HG02840 (cell line): ENCODE measurements around the gene SLC25A10.

Source experiments
- ATAC-seq: cut with Tn5 transposase; IDR thresholded peaks from one replicate; pipeline ENCODE4 v1.9.1; 2021; ENCODE audit warnings: mild to moderate bottlenecking, moderate library complexity, moderate number of reproducible peaks; ENCODE audit not compliant: unreplicated experiment, low FRiP score

SLC25A10 gene

DNA sequence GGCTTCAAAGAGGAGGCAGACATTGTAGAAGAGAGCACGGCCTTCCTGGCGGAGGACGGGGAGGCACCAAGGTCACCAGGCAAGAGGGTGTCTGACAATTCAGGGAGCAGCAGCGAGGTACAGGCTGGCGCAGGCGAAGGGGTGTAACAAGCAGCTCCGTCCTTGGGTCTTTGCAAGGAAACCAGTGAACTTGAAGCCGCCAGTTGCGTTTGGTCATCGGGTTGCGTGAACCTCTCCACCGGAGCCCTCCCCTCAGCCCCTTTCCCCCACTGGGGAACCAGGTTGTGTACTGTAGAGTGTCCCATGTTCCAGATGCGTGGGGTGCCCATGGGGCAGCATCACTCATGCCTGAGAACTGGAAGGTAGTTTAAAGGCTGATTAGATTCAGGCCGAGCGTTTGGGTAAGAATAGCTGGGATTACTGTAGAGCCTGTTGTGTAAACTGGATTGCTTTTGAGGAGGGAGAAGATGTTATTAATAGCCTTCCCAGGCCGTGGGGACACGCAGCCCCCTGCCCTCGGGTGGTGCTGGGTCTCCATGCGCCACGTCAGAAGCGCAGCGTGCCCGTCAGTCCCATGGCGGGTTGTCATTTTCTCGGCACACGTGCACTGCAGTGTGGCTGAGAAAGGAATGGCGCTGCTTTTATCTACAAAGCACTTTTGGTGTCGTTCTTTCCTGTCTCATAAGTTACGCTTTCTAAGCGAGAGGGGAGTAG lies 6.4 kb upstream of the SLC25A10 start:
- ATAC-seq = no peak

DNA sequence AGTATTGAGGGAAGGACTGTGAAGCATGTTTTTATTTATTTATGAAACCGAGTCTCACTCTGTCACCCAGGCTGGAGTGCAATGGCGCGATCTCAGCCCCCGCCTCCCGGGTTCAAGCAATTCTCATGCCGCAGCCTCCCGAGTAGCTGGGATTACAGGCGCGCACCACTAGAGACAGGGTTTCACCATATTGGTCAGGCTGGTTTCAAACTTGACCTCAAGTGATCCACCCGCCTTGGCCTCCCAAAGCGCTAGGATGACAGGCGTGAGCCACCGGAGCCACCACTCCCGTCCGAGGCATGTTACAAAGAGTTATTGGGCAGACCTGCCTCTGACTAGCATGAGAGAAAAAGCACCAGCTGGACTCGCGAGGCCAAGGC lies 5.9 kb upstream of the SLC25A10 start:
- no peak for ATAC-seq

DNA sequence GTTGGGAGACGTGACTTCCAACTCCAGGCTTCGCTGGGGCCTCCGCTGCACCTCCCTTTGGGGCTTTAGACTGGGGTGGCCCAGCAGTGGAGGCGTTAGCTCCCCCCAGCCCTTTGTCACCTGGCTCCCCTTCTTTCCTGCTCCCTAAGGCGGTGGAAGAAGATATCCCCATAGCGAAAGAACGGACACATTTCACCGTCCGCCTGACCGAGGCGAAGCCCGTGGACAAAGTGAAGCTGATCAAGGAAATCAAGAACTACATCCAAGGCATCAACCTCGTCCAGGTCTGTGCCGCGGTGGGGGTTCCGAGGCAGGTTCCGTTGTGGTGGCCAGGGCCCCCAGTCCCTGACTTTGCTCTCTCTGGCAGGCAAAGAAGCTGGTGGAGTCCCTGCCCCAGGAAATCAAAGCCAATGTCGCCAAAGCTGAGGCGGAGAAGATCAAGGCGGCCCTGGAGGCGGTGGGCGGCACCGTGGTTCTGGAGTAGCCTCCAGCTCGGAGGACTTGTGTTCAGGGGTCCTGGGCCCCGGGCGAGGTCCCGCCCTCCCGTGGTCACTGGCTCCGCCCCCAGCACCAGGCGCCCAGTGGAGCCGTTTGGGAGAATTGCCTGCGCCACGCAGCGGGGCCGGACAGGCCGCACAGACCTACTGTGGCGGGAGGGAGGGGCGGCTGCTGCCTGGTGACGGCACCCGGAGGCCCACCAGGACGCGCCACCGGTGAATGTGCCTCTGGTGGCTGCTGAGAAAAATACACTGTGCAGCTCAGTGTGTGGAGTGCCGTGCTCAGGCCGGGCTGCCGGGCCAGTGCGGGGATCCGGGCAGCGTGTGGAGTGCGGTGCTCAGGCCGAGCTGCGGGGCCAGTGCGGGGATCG lies 5.1 kb upstream of the SLC25A10 start:
- ATAC-seq = no peak

DNA sequence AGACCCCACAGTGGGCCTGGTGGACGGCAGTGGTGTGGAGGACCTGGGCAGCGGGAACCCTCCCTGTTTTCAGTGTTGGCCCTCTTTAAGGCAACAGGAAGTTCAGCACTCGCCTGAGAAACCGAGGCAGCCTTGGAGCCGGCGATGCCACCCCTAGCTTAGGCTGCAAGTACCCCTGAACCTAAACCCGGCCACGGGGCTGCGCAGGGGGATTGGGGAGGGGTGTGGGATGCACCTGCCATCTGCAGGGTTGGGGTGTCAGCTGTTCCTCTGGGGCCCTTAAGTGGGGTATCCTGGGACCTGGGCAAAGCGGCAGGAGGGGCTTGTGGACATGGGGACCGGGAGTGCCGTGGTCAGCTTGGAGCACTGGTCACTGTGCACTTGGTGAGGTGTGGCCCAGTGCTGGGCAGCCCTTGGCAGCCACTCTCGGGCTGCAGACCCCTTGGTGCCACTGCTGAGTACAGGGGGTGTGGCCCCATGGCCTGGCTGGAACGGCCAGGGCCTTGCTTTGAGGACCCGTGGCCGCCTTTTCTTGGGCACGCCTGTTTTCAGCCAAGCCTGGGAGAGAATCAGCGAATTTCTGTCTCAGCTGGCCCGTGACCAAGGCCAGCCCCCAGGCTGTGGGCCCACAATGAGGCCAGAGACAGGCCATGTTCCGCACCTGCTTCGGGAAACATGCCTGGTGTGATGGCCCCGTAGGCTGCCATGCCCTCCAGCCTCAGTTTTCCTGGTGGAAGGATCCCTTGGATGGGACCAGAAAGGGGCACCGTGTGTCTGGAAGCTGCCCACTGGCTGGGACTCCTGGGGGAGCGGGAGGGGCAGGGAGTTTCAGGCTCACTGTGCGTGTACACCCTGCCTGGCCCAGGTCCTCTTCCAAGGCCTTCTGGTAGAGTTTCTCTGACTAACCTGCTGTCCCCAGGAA lies 4.1 kb upstream of the SLC25A10 start:
- no peak for ATAC-seq

DNA sequence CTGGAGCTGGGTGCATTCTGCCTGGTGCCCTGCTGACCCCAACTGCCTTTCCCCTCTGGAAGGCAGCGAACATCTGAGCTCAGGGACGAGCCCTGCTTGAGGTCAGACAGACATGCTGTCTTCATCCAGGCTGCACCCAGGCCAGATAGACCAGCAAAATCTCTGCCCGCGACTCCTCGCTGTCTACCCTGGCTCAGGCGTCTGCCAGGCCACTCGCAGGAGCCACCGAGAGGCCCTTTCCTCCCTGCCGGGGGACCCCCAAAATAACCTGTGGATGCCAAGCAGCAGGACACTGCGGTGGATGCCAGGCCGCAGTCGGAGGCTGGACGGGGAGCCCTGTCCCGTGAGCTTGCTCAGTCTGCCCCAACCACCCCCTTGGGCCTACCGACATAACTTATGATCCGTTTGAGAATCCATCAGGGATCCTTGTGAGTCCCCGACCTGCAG lies 3.3 kb upstream of the SLC25A10 start:
- no peak for ATAC-seq

DNA sequence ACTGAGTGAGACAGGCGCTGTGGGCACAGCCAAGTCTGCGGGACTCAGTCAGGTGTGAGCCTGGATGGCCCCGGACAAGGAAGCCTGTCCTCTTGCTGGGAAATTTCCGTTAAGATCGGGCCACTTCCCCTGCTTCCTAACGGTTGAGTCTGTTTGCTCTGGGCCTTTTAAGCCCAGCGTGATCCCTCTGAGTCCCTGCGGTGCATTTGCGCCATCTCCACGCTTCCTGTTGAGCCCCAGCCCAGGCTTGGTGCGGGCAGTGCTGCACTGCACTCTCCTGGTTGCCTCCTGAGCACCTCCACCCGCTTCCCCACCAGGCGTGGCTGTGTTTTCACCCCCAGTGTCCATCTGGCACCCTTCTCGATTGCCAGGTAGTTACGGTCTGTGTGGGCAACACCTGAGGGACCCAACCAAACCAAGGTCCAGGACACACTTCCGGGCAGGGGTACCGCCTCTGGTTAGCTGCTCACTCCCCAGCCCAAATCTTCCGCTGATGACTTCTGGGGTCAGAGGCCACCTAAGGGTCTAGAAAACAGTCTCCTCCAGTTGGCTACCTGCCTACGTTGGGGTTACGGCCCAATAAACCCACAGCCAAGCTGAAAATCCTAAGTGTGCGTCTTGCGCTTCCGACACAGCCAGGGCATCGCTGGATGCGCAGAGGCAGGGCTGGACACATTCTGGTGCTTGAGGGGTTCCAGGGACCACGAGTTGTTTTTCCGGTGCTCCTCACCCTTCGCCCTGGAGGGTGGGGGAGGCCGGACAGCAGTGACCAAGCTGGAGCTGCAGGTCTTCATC lies 1.4 kb upstream of the SLC25A10 start:
- ATAC-seq = no peak

DNA sequence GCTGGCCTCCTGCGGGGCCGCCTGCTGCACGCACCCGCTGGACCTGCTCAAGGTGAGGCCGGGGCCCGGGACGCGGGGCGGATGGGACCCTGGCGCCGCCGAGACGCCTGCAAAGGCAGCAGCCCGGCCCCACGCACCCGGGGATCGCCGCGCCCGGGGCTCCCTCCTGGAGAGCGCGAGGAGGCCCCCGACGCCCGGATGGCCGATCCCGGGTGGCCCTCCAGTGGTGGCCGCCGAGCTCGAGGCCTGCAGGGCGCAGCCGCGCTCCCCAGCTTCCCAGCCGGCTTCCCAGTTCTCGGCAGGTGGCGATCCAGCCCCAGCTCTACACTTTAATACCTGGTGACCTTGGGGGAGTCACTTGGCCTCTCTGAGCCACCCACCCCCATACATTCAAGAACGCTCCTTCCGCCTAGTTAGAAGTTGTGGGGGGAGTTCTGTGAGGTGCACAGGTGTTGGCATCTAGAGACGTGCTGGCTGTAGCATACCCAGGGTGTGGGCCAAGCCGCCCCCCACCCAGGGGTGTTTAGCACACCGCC lies 452 bp downstream of the SLC25A10 start:
- ATAC-seq = no peak

DNA sequence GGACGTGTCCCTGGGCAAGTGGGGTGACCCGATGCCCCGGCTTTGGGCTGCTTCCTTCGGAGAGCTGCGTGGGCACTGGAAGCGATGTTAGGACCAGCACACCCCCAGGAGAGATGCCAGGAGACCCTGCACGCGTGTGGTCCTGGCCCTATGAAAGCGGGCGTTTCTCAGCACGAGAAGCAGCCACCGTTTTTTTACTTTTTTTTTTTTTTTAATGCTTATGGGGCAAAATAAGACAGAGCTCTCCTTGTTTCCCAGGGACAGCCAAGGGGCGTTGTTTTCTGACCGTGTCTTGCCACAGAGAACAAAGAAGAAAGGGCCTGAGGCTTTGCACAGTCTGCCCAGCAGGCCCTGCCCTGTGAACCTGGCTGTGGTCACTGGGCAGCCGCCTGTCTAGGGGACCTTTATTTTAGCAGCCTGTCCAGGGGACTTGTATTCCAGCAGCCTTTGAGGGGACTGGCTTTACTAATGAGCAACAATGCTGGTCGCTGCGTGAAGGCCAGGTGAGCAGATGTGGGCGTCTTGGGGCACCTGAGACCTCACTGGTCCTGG lies 996 bp downstream of the SLC25A10 start:
- no peak for ATAC-seq

DNA sequence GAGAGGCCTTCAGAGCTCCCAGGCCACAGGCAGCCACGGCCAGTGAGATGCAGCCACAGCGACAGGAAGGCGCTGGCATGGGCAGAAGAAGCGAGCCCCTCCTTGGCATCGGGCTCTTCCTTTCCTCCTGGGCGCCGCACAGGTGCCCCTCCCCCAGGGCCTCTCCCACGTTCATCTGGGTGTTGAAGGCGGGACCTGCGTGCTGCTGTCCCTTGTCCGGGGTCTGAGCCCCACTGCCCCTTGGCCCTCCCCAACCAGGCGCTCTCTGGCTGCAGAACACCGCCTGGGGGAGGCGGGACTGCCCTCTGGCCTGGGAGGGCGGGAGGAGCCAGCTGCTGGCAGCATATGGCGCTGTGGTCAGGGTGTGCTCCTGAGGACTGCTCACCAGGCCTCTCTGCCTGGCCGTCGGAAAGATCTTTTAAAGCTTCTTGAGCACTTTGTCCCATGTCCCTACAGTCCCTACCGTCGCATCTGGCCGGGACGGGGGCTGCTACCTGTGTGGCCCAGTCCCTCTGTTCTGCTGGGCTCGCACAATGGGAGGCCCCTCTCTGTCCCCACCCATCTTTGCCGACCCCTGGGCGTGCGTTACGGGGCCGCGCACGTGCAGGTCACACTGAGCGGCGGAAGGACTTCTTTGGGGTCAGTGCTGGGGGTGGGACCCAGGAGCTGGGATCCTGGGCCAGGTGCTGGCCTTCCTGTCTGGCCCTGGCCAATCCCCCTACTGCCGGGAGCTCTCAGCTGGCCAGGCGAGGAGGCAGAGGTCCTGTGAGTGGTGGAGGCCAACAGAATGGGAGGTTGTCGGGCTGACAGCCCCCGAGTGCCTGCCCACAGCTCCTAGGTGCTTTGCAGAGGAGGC lies 1.7 kb downstream of the SLC25A10 start:
- no peak for ATAC-seq

DNA sequence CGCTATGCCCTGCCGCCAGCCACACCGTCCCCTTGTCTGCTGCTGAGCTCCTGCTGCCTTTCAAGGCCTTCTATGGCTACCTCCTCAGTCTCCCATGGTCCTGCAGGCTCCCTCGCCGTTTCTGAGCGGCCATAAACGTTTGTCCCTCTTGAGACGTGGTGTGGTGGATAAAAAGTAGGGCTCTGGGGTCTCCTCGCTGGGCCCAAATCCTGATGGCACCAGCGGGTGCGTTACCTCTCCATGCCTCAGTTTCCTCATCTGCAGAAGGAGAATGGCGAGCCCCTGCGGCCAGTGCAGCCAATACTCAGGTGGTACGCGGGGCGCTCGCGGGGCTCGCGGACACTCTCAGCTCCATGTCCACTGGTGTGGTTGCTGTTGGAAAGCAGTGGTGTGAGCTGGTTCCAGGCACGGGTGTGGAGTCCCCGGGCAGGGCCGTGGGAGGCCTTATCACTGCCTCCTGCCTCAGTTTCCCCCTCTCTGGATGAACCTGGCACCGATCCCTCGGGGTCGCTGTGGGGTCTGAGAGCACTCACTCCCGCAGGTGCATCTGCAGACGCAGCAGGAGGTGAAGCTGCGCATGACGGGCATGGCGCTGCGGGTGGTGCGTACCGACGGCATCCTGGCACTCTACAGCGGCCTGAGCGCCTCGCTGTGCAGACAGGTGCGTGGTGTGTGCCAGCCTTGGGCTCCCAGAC lies 2.5 kb downstream of the SLC25A10 start:
- no peak for ATAC-seq

DNA sequence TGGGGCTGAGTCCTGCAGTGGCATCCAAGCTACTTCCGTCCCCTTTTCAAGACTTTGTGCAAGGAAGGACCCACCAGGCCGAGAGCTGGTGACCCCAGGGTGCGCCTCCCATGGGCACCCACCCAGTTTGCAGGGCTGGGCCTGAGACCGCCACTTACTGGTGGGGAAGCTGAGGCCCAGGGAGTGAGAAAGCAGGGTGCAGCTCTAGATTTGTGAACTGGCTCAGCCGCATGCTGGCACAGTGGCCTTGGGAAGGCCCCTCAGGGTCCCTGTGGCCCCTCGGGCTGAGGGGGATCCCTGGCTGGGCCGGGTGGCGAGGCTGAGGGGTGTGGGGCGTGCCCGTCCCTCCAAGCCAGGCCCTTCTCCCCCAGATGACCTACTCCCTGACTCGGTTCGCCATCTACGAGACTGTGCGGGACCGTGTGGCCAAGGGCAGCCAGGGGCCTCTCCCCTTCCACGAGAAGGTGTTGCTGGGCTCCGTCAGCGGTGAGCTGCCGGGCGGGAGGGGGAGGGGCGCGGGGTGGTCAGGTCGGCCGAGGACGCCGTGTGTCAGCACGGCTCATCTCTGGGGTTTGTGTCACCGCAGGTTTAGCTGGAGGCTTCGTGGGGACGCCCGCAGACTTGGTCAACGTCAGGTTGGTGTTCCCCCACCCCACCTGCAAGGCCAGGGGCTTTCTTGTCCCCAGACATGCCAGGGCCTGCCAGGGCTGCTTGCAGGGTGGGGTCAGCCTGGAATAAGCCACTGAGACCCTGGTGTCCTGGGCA lies 3.2 kb downstream of the SLC25A10 start:
- ATAC-seq = no peak

DNA sequence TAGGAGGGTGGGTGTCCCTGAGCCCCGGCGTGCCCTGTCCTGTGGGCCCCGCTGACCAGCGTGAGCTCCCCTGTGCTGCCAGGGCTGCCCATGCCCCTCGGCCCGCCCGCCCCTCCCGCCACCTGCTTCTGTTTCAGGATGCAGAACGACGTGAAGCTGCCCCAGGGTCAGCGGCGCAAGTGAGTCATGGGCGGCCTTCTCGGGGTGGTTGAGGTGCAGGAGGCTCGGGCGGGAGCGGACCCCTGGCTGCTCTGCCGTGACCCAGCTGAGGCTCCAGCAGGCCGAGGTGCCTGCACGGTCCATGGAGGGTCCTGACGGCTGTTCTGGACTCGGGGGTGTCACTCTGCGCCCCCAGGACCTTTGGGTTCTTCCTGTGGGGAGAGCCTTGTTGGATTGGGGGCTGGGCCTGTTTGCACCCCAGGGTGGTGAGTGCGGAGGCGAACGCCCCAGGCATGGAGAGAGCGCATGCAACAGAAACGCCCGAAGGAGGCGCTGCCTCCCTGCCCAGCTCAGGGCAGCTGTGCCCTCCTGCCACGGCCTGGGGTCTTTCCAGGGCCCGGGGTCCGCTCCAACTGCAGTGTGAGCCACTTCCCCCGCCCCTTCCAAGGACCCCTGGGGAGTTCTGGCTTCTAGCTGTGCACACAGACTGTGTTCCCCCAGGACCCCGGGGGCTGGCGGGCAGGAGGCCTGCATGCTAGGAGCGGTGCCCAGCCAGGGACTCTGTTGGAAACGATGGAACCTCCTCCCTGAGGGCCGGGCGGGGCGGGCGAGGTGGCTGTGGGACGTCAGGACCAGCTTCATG lies 4.0 kb downstream of the SLC25A10 start:
- ATAC-seq = no peak

DNA sequence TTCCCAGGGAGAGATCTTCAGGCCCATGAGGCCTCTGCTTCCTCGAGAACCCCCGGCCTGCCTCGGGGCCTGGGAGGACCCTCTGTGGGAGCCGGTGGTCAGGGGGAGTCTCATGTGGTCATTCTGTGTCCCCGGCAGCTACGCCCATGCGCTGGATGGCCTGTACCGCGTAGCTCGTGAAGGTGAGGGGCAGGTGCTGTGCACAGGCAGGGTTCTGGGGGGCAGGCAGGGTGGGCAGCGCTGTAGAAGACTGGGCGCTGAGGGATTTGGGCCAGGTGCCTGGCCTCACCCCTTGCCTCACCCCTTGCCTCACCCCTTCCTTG lies 4.6 kb downstream of the SLC25A10 start:
- no peak for ATAC-seq

DNA sequence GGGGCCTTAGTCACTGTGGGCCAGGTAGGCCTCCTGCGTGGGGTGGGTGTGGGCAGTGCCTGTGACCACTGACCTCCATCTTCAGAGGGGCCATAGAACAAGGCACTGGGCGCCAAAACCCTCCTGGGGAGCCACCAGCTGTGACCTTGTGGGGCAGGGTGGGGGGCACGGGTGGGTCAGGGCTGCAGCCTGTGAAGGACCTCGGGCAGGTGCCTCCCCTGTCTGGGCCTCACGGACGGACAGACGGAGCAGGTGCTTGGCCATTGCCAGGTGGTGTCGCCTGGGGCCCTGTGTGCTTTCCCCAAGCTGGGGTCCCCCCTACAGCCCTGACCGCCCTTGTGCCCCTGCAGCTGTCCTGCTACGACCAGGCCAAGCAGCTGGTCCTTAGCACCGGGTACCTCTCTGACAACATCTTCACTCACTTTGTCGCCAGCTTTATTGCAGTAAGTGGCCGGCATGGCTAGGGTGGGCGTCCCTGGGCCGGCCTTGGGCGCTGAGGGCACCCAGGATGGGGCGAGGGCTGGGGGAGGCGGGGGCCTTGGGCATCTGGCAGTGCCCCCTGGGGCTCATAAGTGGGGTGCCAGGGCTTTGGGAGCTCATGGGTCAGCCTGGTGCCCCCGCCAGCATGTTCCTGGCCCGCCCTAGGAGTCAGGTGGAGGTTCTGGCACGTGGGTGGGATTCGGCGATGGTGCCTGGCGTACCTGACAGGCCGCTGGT lies 5.1 kb downstream of the SLC25A10 start:
- no peak for ATAC-seq

DNA sequence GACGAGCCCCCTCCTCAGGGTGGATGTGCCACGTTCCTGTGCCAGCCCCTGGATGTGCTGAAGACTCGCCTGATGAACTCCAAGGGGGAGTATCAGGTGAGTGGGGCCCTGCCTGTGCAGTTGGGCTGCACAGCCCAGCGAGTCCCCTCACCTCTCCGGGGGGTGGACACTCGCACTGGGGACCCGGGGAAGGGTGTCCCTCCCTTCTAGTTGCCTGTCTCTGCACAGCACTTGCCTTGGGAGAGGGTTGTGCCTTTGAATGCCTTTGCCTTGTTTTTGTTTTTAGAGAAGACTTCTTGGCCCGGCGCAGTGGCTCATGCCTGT lies 5.6 kb downstream of the SLC25A10 start:
- ATAC-seq = no peak
